Measurements from ENCODE around the gene ITPKC.
A peak's percentile ranks its signal among the peaks of the same experiment; 100 is the strongest.
"Not testable (repeated sequence)": the region's sequence is repeated elsewhere in the genome, so short reads cannot be mapped to it uniquely, and the experiment has no call there.

Gene ITPKC

DNA sequence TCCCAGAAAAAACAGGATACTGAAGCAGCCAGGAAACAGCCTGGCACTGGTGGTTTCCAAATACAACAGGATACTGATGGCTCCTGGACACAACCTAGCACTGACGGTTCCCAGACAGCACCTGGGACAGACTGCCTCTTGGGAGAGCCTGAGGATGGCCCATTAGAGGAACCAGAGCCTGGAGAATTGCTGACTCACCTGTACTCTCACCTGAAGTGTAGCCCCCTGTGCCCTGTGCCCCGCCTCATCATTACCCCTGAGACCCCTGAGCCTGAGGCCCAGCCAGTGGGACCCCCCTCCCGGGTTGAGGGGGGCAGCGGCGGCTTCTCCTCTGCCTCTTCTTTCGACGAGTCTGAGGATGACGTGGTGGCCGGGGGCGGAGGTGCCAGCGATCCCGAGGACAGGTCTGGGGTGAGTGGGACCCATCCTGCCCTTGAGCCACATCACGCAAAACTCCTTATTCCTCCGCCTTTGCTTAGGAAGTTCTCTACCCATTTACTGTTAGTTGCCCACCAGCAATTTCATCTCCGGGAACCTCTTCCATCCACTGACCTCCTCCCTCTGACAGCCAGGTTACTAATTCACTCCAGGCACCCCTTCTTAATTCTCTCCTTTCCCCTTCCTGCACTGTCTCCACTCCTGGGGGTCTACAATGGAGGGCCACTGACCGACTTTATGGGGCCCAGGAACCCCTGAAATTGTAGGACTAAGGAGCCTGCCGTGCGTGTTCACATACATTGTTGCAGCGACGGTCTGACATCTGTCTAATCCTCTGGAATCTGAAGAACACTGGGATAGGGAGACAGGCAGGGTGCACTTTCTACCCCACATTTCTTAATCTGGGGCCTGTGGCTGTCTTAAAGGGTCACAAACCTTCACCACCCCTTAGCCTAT lies 1.2 kb downstream of the ITPKC start:
- DNase-seq = no peak

DNA sequence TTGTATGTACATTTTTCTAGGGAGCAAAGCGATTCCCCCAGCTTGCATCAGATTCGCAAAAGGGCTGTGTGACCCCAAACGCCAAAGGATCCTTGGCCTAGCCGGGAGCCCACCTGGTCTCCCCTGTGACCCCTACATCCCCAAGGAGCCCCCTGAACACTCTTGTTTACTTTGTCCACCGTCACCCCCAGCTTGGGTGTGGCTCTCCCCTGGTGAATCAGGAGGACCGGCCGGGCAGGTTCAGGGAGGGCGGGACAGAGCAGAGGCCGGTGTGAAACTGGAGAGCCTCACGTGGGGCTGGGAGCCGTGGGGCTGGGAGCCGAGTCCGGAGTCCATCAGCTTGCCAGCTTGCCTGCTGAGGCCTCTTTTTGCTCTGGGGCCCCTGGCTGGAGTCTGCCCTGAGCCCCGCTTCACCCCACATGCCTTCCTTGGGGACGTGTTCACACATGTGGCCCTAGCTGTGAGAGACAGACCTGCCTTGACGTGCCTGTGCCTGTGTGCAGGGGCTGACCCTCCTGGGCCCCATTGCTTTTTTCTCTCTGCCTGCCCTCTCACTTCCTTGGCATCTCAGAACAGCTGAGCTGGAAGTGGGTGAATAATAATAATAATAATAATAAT lies 2.0 kb downstream of the ITPKC start:
- DNase-seq = peak; percentile 20

DNA sequence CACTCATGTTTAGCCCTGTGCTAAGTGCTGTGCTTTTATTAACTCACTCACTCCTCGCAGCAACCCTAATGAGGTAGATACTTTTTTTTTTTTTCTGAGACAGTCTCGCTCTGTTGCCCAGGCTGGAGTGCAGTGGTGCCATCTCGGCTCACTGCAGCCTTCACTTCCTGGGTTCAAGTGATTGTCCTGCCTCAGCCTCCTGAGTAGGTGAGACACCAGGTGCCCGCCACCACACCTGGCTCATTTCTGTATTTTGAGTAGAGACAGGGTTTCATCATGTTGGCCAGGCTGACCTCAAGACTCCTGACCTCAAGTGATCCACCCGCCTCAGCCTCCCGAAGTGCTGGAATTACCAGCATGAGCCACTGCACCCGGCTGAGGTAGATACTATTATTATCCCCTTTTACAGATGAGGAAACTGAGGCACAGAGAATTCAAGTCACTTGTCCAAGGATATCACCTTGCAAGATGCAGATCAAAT lies 2.5 kb downstream of the ITPKC start:
- DNase-seq = no peak

DNA sequence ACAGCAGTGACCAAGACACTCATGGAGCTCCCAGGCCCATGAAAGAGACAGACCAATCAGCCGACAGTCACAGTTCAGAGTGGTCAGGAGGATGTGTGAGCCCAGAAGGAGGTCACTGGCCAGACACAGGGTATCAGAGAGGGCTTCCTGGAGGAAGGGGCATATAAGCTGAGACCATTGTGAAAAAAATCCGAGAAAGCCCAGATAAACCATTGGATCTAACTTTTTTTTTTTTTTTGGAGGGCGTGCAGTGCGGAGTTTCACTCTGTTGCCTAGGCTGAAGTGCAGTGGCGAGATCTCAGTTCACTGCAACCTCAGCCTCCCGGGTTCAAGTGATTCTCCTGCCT lies 4.2 kb downstream of the ITPKC start:
- DNase-seq = no peak

DNA sequence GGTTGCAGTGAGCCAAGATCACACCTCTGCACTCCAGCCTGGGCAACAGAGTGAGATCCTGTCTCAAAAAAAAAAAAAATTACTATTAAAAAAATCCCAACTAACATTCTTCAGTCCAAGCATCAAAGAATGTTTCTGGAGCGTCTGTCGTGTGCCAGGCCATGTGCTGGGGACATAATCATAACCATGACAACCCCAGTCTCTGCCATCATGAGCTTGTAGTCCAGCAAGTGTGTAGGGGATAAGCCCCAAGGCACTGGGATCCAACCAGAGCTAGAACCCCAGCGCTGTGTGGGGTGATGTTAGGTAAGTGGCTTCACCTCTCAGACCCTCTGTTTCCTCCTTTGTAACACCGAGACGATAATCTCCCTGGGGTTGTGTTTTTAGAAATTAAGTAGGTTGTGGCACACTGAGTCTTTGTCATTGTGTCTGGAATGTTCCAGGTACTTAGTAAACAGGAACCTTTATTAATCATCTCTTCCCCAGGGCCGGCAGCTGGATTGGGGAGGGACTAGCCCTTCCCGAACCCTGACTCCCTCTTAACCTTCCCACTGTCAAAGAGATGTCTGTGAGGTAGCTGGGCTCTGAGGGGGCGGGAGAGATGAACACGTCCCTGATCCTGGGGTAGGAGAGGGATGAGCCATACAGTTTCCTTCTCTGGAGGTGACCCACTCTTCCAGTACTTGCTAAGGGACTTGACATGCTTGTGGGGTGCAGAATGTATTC lies 5.2 kb downstream of the ITPKC start:
- no peak for DNase-seq

DNA sequence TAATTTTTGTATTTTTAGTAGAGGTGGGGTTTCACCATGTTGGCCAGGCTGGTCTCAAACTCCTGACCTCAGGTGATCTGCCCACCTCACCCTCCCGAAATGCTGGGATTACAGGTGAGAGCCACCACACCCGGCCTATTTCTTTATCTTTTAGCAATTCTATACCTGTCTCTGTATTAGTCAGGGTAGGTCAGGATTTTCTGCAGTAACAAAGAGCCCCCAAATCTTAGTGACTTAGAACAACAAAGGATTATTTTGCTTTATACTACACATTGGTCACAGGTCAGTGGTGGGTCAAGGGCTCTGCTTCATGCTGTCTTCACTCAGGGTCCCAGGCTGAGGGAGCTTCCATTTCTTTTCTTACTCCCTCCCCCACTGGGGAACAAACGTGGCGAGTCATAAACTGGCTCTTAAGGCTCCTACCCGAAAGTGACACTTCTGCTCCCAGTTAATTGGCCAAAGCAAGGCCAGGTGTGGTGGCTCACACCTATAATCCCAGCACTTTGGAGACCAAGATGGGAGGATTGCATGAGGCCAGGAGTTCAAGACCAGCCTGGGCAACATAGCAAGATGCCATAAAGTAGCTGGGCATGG lies 6.8 kb downstream of the ITPKC start:
- DNase-seq = no peak

DNA sequence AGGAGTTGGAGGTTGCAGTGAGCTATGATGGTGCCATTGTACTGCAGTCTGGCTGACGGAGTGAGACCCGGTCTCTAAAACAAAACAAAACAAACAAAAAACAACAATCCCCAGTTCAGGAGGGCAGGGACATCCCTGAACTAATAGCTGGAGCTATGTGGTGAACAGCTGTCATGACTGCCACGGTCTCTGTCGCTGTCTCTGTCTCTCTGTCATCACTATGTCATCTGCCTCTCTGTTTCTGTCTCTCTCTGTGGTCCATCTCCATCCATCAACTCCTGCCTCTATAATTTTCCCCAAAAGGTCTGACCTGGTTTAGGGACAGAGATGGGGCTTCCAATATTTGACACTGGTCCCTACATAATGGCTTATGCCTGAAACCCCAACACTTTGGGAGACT lies 7.4 kb downstream of the ITPKC start:
- DNase-seq = no peak

DNA sequence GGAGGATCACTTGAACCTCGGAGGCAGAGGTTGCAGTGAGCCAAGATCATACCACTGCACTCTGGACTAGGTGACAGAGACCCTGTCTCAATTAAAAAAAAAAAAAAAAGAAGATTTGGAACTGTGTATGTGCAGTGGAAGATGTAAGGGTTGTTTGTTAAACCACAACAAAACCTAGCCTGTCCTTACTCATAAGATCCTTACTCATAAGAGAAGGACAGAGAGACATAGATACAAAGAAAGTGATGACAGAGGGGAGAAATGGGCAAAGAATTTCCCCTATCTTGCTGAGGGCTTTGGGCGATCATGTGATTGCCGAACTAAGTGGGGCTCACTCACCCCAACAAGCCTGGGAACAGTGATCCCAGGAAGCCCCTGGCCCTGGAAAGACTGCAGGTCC lies 7.9 kb downstream of the ITPKC start:
- DNase-seq = no peak

DNA sequence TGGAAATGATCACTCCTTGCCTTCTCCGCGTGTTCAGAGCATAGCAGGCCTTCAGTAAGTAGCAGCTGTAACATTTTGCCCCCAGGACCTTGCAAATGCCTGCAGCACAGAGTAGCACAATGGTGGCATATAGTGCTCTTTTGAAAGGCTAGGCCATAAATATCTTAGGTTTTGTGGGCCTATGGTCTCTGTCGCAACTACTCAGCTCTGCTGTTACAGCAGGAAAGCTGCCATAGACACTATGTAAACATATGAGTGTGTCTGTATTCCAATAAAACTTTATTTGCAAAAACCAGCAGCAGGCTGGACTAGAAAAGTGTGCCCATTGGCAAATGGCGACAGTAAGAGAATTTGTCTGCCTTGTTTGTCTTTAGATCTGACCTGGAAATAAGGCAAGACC lies 9.4 kb downstream of the ITPKC start:
- no peak for DNase-seq

DNA sequence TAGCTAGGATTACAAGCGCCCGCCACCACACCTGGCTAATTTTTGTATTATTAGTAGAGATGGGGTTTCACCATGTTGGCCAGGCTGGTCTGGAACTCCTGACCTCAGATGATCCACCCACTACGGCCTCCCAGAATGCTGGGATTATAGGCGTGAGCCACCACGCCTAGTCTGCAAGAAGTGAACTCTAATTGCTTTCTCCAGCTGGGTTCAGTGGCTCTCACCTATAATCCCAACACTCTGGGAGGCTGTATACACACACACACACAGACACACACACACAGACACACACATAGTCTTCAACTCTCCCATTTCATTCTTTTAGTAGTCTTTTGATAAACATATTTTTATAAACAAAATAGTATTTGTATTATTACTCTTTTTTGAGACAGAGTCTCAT lies 13.2 kb downstream of the ITPKC start:
- not testable (repeated sequence) for DNase-seq

DNA sequence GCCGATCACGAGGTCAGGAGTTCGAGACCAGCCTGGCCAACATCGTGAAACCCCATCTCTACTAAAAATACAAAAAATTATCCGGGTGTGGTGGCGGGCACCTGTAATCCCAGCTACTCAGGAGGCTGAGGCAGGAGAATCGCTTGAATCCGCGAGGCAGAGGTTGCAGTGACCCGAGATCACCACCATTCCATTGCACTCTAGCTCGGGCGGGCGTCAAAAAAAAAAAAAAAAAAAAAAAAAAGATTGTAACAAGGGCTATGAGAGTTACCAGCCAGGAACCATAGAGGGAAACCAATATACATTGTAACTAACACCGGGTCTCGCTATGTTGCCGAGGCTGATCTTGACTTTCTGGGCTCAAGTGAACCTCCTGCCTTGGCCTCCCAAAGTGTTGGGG lies 15.4 kb downstream of the ITPKC start:
- DNase-seq = not testable (repeated sequence)

DNA sequence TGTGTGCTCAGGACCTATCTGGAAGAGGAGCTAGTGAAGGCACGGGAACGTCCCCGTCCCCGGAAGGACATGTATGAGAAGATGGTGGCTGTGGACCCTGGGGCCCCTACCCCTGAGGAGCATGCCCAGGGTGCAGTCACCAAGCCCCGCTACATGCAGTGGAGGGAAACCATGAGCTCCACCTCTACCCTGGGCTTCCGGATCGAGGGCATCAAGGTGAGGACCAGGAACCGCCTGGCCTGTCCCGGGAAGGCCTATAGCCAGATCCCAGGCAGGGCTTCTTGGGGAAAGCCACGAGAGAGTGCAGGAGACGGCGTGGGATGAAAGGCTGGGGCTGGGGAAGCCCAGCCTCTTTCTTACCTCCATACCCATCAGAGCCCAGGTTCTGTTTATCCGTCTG lies 16.2 kb downstream of the ITPKC start:
- DNase-seq = no peak

DNA sequence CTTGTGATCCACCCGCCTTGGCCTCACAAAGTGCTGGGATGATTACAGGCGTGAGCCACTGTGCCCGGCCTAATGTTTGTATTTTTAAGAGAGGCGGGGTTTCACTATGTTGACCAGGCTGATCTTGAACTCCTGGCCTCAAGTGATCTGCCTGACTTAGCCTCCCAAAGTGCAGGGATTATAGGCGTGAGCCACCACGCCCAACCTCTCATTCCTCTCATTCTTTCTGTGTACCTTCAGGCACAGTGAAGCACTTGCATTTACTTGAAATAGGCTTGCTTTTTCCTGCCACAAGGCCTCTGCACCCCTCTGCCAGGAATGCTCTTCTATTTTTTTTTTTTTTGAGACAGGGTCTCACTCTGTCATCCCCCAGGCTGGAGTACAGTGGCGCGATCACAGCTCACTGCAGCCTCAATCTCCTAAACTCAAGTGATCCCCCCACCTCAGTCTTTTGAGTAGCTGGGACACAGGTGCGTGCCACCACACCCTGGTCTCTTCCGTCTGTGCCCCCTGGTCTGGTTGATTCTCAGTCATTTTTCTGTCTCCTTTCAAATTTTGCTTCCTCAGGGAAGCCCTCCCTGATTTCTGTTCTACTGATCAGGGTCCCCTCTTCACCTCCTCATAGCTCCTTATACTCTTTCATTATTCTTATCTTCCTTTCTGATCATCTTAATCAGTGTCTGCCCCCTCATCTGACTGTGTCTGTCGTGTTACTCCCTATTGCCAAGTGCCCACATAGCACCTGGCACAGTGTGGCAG lies 18.3 kb downstream of the ITPKC start:
- no peak for DNase-seq

DNA sequence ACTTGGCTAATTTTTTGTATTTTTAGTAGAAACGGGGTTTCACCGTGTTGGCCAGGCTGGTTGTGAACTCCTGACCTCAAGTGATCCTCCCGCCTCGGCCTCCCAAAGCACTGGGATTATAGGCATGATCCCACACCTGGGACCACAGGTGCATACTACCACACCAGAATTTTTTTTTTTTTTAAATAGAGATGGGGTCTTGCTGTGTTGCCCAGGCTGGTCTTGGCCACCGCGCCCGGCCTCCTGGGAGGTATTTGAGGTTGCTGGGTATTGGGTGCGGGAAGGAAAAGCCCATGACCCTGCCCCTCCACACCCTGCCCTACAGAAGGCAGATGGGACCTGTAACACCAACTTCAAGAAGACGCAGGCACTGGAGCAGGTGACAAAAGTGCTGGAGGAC lies 19.7 kb downstream of the ITPKC start:
- DNase-seq = no peak

DNA sequence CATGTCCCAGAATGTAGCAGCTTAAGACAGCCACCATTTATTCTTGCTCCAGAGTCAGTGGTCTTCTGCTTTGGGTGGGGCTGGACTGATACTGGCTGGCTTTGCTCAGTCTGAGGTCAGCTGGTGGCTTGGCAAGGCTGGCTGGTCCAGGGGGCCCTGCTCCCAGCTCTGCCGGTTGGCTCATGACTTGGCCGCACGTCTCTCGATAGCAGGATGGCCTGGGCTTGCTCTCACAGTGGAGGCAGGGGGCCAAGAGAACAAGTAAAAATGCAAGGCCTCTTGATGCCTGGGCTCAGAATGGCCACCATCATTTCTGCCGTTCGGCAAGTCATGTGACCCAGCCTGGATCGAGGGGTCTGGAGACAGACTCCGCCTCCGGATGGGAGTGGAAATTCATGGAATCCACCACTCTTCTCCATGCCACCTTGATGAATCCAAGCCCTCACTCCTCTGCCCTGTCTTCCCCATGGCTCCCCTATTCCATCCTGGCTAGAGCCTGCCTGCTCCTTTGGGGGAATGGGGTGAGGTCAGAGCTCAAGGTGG lies 20.3 kb downstream of the ITPKC start:
- no peak for DNase-seq

DNA sequence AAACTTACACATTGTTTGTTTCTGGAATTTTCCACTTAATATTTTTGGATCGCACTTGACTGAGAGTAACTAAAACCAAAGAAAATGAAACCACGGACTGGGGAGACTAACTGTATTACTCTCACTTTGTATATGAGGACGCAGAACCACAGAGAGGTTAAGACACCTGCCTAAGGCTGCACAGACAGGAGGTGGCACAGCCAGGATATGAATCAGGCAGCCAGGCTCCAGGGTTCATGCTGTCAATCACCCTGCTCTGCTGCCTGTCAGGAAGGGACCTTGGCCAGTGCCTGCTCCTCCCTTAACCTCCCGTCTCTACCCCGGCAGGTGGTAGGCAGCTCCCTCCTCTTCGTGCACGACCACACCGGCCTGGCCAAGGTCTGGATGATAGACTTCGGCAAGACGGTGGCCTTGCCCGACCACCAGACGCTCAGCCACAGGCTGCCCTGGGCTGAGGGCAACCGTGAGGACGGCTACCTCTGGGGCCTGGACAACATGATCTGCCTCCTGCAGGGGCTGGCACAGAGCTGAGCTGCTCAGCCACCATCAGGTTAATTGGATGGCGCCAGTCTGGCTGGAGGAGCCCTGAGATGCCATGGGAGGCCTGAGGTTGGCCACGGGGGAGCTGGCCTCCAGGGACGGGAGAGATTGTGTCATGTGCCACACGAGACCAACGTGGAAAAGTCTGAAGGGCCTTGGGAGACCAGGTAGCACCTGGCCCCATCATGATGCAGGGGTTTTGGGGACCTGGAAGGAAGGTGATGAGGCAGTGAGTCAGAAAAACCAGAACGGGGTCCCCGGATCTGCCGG lies 22.3 kb downstream of the ITPKC start:
- no peak for DNase-seq

DNA sequence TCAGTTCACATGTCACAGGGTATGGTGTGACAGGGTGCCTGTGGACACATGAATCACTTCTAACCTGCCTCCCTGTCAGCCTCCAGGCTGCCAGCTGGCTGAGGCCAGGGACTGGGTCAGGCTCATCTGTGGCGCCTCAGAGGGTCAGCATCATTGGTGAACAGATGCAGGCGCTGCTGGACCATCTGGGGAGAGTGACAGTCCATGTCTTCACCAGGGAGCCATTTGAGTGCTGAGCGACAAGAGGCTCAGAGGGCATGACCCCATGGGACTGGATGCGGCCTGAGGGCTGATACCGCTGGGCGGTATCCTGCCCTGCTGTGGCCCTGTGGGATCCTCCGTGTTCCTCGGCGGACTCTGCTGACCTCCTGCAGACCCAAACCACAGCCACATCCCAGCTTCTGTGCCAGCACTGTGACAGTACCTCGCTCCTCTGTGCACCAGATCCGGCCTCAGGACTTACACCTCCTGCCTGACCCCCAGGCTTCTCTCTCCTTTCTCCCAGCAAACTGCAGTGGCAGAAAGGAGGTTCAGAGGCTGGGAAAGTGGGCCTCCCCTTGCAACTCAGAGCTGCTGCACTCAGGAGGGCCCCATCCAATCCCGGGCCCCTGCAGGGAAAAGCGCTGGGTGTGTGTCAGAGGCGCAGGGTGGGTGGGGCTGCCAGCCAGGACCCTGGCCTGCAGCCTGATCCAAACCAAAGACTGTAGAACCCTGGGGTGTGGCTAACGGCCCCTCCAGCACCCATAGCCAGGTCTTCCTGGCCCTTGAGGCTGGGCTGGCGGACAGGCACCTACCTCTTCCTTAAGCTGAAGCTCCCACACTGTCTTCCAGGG lies 23.2 kb downstream of the ITPKC start:
- DNase-seq = no peak

DNA sequence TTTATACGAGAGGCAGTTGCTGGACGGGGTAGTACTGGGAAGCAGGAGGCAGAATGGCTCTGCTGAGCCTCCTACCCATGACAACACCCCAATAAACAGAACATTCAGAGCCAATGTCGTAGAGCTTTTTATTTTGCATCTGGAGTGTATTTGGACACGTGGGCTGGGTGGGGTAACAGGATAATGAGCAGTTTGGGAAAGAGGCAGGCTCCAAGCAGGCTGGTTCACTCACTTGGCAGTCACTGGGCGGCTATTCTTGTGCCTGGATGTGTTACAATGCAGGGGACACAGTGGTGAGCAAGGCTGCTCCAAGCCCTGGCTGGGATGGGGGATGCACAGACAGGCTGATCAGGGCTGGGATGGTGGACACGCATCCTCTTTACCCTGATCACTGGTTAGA lies 23.8 kb downstream of the ITPKC start:
- no peak for DNase-seq

DNA sequence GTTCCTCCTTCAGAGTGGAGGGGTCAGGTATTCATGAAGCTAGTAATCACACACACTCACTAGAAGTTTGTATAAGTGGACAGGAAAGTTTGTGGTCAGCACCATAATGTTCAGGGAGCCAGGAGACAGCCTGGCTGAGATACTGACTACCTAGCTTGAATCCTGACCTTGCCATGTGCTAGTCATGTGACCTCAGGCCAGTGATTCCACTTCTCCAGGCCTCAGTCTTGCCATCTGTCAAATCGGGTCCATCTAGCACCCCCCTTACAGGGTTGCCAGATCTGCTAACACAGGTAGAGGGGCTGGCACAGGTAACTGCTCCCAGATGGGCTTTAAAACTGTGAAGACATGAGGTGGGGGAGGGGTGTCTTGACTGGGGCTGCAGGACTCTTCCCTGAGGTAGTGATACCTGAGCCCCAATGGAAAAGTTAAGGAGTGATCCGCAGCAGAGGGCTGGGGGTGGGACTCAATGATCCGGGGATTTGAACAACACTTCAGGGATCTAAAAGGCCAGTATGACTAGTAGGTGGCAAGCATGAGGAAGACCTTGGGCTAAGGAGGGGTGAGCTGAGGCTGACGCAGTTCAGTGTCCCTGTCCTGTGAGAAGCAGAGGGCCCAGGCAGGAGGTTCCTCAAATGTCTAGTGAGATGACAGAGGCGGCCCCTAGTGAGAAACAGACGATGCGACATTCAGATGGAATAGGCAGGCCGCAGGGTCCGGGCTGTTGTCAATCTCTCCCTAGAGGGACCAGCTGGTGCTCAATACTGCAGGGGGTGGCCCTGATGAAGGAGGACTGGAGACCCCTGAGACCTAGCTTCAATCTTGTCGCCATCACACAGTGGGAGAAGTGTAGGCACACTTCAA lies 24.8 kb downstream of the ITPKC start:
- DNase-seq = no peak

DNA sequence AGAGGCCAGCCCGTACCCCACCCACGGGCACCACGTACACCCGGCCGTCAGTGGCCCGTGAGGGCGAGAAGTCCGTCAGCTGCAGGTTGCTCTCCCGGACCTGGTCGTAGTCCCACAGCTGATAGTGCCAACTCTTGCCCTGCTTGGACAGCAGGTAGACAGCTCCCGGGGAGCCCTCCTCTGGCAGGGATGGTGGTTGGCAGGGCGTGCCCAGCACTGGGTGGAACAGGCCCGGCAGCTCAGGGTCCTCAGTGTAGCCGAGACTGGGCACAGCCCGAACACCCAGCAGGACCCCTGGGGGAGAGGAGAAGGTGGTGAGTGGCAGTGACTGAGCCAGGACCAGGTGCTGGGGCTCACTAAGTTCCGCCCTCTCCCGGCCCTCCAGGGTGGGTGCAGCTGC lies 25.6 kb downstream of the ITPKC start:
- DNase-seq = no peak

All from NCI-H1105 treated with DMSO at 0.1 percent for 48 hours (cell line).